Trophoblast cell (in vitro differentiated cells and primary cell): Measurements from ENCODE around the gene RTN1.

Experiments used
- DNase-seq, 2 donors: peaks; one replicate each; pipeline ENCODE4 v3.0.0-alpha.2; 2016
- H2AFZ ChIP-seq: 2 replicates; pipeline ENCODE4 v1.6.1; 2013; ENCODE audit warnings: low read length, moderate library complexity, mild to moderate bottlenecking; ENCODE audit not compliant: insufficient read depth, poor library complexity
- H2AK5ac ChIP-seq: 2 replicates; pipeline ENCODE4 v1.6.1; 2013; ENCODE audit warnings: mild to moderate bottlenecking, low read length
- H2BK120ac ChIP-seq: 2 replicates; pipeline ENCODE4 v1.6.1; 2013; ENCODE audit warnings: low read length, mild to moderate bottlenecking, moderate library complexity; ENCODE audit not compliant: insufficient read depth, poor library complexity
- H2BK12ac ChIP-seq: 2 replicates; pipeline ENCODE4 v1.6.1; 2013; ENCODE audit warnings: mild to moderate bottlenecking, low read length, moderate library complexity
- H2BK5ac ChIP-seq: 2 replicates; pipeline ENCODE4 v1.6.1; 2013; ENCODE audit warnings: low read length, low read depth, moderate library complexity, mild to moderate bottlenecking; ENCODE audit not compliant: poor library complexity
- H3K14ac ChIP-seq: 2 replicates; pipeline ENCODE4 v1.6.1; 2013; ENCODE audit warnings: mild to moderate bottlenecking, low read length
- H3K18ac ChIP-seq: 2 replicates; pipeline ENCODE4 v1.6.1; 2013; ENCODE audit warnings: mild to moderate bottlenecking, low read length
- H3K23ac ChIP-seq: 2 replicates; pipeline ENCODE4 v1.6.1; 2013; ENCODE audit warnings: low read length
- H3K27ac ChIP-seq: 2 replicates; pipeline ENCODE4 v1.5.1; 2013; ENCODE audit warnings: low read depth, mild to moderate bottlenecking, inconsistent platforms, low read length, moderate library complexity
- H3K27me3 ChIP-seq: 2 replicates; pipeline ENCODE4 v1.6.1; 2013; ENCODE audit warnings: inconsistent platforms, mild to moderate bottlenecking, low read length, moderate library complexity; ENCODE audit not compliant: insufficient read depth
- H3K36me3 ChIP-seq, 2 experiments: 1 replicate in 1 of 2; 2 replicates in 1 of 2; pipeline ENCODE4 v1.6.1; 2013; ENCODE audit warnings: low read length in 2 of 2, mild to moderate bottlenecking in 2 of 2, moderate library complexity in 1 of 2; ENCODE audit not compliant: insufficient read depth in 2 of 2, control insufficient read depth in 1 of 2
- H3K4ac ChIP-seq: 2 replicates; pipeline ENCODE4 v1.6.1; 2013; ENCODE audit warnings: low read depth, mild to moderate bottlenecking, low read length, moderate library complexity
- H3K4me1 ChIP-seq, 2 experiments: 1 replicate in 1 of 2; 2 replicates in 1 of 2; pipeline ENCODE4 v1.6.1; 2013; ENCODE audit warnings: low read length in 2 of 2, mild to moderate bottlenecking in 2 of 2, moderate library complexity in 1 of 2; ENCODE audit not compliant: insufficient read depth in 2 of 2, control insufficient read depth in 1 of 2
- H3K4me2 ChIP-seq: 2 replicates; pipeline ENCODE4 v1.6.1; 2013; ENCODE audit warnings: inconsistent platforms, mild to moderate bottlenecking, low read length, moderate library complexity
- H3K4me3 ChIP-seq: 2 replicates; pipeline ENCODE4 v1.5.1; 2013; ENCODE audit warnings: mild to moderate bottlenecking, low read depth, low read length, inconsistent platforms
- H3K79me1 ChIP-seq: one replicate; pipeline ENCODE4 v1.6.1; 2013; ENCODE audit warnings: low read length
- H3K79me2 ChIP-seq: 2 replicates; pipeline ENCODE4 v1.6.1; 2013; ENCODE audit warnings: low read length, mild to moderate bottlenecking; ENCODE audit not compliant: control insufficient read depth, insufficient read depth, poor library complexity
- H3K9ac ChIP-seq: 2 replicates; pipeline ENCODE4 v1.6.1; 2013; ENCODE audit warnings: mild to moderate bottlenecking, low read length
- H3K9me3 ChIP-seq: 2 replicates; pipeline ENCODE4 v1.6.1; 2013; ENCODE audit warnings: low read depth, mild to moderate bottlenecking, control low read depth, inconsistent platforms, low read length; ENCODE audit not compliant: insufficient read depth
- H4K12ac ChIP-seq: 2 replicates; pipeline ENCODE4 v1.6.1; 2013; ENCODE audit warnings: low read depth, mild to moderate bottlenecking, low read length, moderate library complexity
- H4K8ac ChIP-seq: 2 replicates; pipeline ENCODE4 v1.6.1; 2013; ENCODE audit warnings: low read depth, mild to moderate bottlenecking, low read length, moderate library complexity
- H4K91ac ChIP-seq: one replicate; pipeline ENCODE4 v1.6.1; 2013; ENCODE audit warnings: low read depth, mild to moderate bottlenecking, low read length, moderate library complexity
- WGBS: extraction: QIAGEN DNeasy Blood & Tissue Kit; methylation state at CpG from one replicate; pipeline ENCODE4 v1.1.7; 2013; ENCODE audit warnings: missing lambda C conversion rate; ENCODE audit not compliant: insufficient read length, insufficient coverage; ENCODE audit errors: extremely low coverage; 5-methylcytosine and 5-hydroxymethylcytosine counted together

The RTN1 gene

DNA sequence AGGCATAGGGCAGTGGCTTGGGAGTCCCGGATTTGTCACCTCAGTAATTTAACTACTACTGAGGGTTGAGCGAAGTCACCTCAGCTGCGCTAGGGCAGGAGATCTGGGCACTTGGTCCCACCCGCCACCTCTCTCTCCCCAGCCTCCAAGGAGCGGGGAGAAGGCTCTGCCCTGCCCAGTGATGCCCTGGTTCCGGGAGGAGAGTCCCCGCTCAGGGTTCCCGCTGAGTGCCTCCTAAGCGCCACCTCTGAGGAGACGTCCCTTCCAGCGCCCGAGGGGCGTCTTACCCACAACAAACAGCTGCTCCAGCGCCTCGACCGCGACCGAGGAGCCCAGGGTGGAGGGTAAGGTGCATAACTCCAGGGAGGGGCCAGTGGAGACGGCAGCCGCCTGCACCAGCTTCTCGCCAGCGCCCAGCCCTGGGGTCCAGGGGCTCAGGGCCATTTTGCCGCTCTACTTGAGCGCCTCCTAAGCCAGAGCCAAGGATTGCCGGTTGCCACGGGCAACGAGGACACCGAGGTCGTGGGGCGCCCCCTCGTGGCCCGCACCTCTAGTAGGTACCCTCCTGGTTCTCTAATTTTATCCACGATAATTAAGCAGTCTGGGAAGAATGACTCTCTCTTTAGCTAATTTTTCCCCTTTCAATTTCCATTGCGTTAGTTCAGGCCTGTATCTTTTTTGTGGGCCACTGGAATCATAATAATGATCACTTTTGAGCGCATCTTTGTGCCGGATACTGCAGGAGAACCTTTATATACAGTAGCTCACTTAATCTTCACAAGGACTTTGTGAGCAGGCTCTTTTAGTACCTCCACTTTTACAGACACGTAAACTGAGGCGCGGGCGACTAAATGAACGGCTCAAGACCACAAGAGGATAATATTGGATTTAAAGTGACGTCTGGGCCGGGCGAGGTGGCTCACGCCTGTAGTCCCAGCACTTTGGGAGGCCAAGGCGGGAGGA lies 294.0 kb downstream of the RTN1 start, which contains the start of gene CCDC175:
TSS of gene CCDC175 (minus strand) at position 481 of the 963 bp plus-strand sequence. CDS start at position 444, 37 bp downstream.
- no peaks in the 10 kb centered on the region for H3K27me3 ChIP-seq
- H3K4me1 ChIP-seq: peaks cover 0 to 2% of the 10 kb centered on the region in 2 experiments
- H2AK5ac ChIP-seq: no peak within 1 kb of the TSS

DNA sequence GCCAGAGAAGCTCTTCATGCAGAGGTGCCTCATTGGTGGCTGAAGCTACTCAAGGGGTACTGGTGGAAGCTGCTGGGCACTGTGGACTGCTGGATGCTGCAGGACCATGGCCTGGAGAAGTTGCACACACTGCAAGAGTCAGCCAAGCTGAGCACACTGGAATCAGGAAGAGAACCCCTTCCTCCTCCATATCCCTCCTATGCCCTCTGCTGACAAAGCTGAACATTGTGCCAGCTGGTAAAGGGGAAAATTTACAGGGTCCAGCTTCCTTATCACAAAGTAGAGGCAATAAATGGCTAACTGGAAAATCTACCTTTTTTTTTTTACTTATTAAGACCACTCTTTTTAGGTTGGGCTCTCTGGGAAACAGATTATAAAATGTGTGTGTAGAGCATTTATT lies 300.5 kb downstream of the RTN1 start:
- Histone ChIP-seq H2BK12ac (no peak overlapping the region), H3K4me3 (no peak overlapping the region), H3K4me2 (no peak overlapping the region), H3K18ac (no peak overlapping the region), H2AFZ (no peak overlapping the region), H4K12ac (no peak overlapping the region), H3K4ac (no peak overlapping the region), H3K4me1 (no peaks in the 10 kb centered on the region), H3K9me3 (no peaks in the 10 kb centered on the region), H3K14ac (no peak overlapping the region), H4K91ac (no peak overlapping the region), H3K36me3 (no peaks in the 10 kb centered on the region), H3K23ac (no peak overlapping the region), H2BK5ac (no peak overlapping the region), H4K8ac (no peak overlapping the region), H3K27me3 (no peaks in the 10 kb centered on the region), H3K79me2 (no peaks in the 10 kb centered on the region), H3K79me1 (no peaks in the 10 kb centered on the region), H2BK120ac (no peak overlapping the region), H2AK5ac (no peak overlapping the region), H3K27ac (no peak overlapping the region), H3K9ac (no peak overlapping the region)
- no peak for DNase-seq

More for the DNA sequence above, 294.0 kb downstream of the RTN1 start, which contains the start of gene CCDC175:
- no CpG with 5 or more reads among the region's 46 CpGs for WGBS
- Histone ChIP-seq H3K4me2 (peak within 1 kb of the TSS; percentile 92), H3K79me1 (no peaks in the 10 kb centered on the region), H2BK120ac (no peak within 1 kb of the TSS), H4K12ac (no peak within 1 kb of the TSS), H3K14ac (no peak within 1 kb of the TSS), H2AFZ (peak within 1 kb of the TSS; percentile 80), H3K4ac (no peak within 1 kb of the TSS), H2BK12ac (no peak within 1 kb of the TSS), H3K79me2 (no peaks in the 10 kb centered on the region), H3K9ac (no peak within 1 kb of the TSS), H3K36me3 (no peaks in the 10 kb centered on the region), H3K9me3 (peaks cover 3% of the 10 kb centered on the region), H3K23ac (no peak within 1 kb of the TSS), H2BK5ac (no peak within 1 kb of the TSS), H3K4me3 (peak within 1 kb of the TSS; percentile 69), H4K91ac (no peak within 1 kb of the TSS), H4K8ac (peak within 1 kb of the TSS; percentile 21), H3K27ac (no peak within 1 kb of the TSS), H3K18ac (no peak within 1 kb of the TSS)
- DNase-seq: peak; percentile 78 to 89

GRCh38 chr14:59566725-59567124 lies 303.9 kb downstream of the RTN1 start:
- H3K4me3 ChIP-seq: no peak overlapping the region
- H2AK5ac ChIP-seq: no peak overlapping the region

GRCh38 chr14:59566296-59566695 lies 304.3 kb downstream of the RTN1 start:
- Histone ChIP-seq H2AFZ (no peak overlapping the region), H4K12ac (no peak overlapping the region), H3K79me1 (no peaks in the 10 kb centered on the region), H4K91ac (no peak overlapping the region), H2BK12ac (no peak overlapping the region), H3K4me3 (no peak overlapping the region), H3K9me3 (no peaks in the 10 kb centered on the region), H3K4me2 (no peak overlapping the region), H2BK120ac (no peak overlapping the region), H3K36me3 (no peaks in the 10 kb centered on the region), H3K27ac (no peak overlapping the region), H3K27me3 (no peaks in the 10 kb centered on the region), H3K14ac (no peak overlapping the region), H3K4ac (no peak overlapping the region), H3K23ac (no peak overlapping the region), H3K4me1 (no peaks in the 10 kb centered on the region), H3K79me2 (no peaks in the 10 kb centered on the region), H2AK5ac (no peak overlapping the region), H3K9ac (no peak overlapping the region), H4K8ac (no peak overlapping the region), H3K18ac (no peak overlapping the region), H2BK5ac (no peak overlapping the region)
- no peak for DNase-seq
- no CpG with 5 or more reads among the region's 1 CpG for WGBS

More at GRCh38 chr14:59566725-59567124, 303.9 kb downstream of the RTN1 start:
- Histone ChIP-seq H2AFZ (no peak overlapping the region), H3K14ac (no peak overlapping the region), H4K91ac (no peak overlapping the region), H3K79me1 (no peaks in the 10 kb centered on the region), H3K4ac (no peak overlapping the region), H3K23ac (no peak overlapping the region), H3K36me3 (no peaks in the 10 kb centered on the region), H3K9ac (no peak overlapping the region), H3K27me3 (no peaks in the 10 kb centered on the region), H3K9me3 (no peaks in the 10 kb centered on the region), H2BK12ac (no peak overlapping the region), H3K79me2 (no peaks in the 10 kb centered on the region), H4K12ac (no peak overlapping the region), H3K27ac (no peak overlapping the region), H2BK5ac (no peak overlapping the region), H2BK120ac (no peak overlapping the region), H3K4me2 (no peak overlapping the region), H3K18ac (no peak overlapping the region), H3K4me1 (no peaks in the 10 kb centered on the region), H4K8ac (no peak overlapping the region)
- no CpG with 5 or more reads among the region's 3 CpGs for WGBS
- DNase-seq: peak in 1 of 2 donors; percentile 40
